Testis (tissue), 2 donors: ENCODE results near the gene SLC45A1.

Source experiments
- POLR2A ChIP-seq: fragments of 450-650 bp; IDR thresholded peaks from one replicate; pipeline ENCODE4 v1.6.1; 2017; ENCODE audit warnings: antibody characterized with exemption, mild to moderate bottlenecking, moderate library complexity
- TF ChIP-seq, protein P1 (sequence below), 3 experiments: fragments of 450-650 bp in 2 of 3; fragments of 200-600 bp in 1 of 3; sonication (generic) in 1 of 3; IDR thresholded peaks; one replicate each; pipeline ENCODE4 v1.5.1; 2016 to 2019; ENCODE audit warnings: antibody characterized with exemption in 3 of 3, mild to moderate bottlenecking in 2 of 3, moderate library complexity in 1 of 3

DNA sequence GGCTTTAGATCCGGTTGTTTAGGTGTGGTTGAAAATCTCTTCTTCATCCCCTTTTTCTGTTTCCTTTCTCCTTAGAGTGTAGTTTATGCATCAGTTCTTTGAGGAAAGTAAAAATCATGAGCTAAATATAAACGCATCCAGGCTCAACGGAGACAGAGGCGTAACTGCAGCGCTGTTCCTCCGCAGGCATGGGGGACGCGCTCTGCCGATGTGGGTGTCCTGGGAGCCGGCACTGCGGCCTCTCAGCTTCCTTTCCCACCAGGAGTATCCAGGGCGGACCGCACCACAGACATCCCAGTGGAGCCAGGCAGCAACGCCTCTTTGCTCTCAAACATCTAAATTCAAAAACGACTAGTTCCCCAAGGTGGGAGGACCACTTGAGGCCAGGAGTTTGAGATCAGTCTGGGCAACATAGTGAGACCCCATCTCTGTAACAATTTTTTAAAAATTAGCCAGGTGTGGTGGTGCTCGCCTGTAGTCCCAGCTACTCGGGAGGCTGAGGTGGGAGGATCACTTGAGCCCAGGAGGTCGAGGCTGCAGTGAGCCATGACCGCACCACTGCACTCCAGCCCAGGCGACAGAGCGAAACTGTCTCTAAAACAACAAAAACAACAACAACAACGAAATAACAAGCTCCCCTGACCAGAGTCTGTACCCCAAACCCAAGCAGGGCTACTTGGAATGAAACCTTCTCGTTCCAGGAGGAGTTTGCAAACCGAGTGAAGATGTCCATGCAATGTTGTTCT lies 16.4 kb downstream of the SLC45A1 start:
- TF ChIP-seq, protein P1, sequence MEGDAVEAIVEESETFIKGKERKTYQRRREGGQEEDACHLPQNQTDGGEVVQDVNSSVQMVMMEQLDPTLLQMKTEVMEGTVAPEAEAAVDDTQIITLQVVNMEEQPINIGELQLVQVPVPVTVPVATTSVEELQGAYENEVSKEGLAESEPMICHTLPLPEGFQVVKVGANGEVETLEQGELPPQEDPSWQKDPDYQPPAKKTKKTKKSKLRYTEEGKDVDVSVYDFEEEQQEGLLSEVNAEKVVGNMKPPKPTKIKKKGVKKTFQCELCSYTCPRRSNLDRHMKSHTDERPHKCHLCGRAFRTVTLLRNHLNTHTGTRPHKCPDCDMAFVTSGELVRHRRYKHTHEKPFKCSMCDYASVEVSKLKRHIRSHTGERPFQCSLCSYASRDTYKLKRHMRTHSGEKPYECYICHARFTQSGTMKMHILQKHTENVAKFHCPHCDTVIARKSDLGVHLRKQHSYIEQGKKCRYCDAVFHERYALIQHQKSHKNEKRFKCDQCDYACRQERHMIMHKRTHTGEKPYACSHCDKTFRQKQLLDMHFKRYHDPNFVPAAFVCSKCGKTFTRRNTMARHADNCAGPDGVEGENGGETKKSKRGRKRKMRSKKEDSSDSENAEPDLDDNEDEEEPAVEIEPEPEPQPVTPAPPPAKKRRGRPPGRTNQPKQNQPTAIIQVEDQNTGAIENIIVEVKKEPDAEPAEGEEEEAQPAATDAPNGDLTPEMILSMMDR (IDR thresholded peaks at IDR 0.05): no peak
- no peak for TF ChIP-seq POLR2A
